Vagina (tissue), 2 donors: Measurements from ENCODE around the gene GRIK4.

Experiments used
- CTCF ChIP-seq, 3 experiments: fragments of 450-650 bp in 2 of 3; fragments of 200-600 bp in 1 of 3; sonication (generic) in 1 of 3; IDR thresholded peaks; one replicate each; pipeline ENCODE4 v1.5.1; 2017 to 2019; ENCODE audit warnings: antibody characterized with exemption in 3 of 3, mild to moderate bottlenecking in 2 of 3, moderate library complexity in 2 of 3
- POLR2A ChIP-seq, 2 donors: fragments of 450-650 bp; IDR thresholded peaks; one replicate each; pipeline ENCODE4 v1.6.1; 2017; ENCODE audit warnings: antibody characterized with exemption in 2 of 2, mild to moderate bottlenecking in 2 of 2, moderate library complexity in 2 of 2
- POLR2AphosphoS5 ChIP-seq, 2 donors: sonication (generic); formaldehyde crosslinking; IDR thresholded peaks; one replicate each; pipeline ENCODE4 v1.9.0; 2017; ENCODE audit warnings: antibody characterized with exemption in 2 of 2, mild to moderate bottlenecking in 2 of 2, low read depth in 1 of 2; ENCODE audit not compliant: insufficient read depth in 1 of 2

GRCh38 chr11:120695426-120695825 lies 183.9 kb downstream of the GRIK4 start:
- TF ChIP-seq POLR2AphosphoS5 (IDR thresholded peaks at IDR 0.05; ENCODE audit: insufficient read depth in 1 of 2, low read depth in 1 of 2): no peak
- no peak for TF ChIP-seq CTCF (IDR thresholded peaks at IDR 0.05)
- no peak for TF ChIP-seq POLR2A (IDR thresholded peaks at IDR 0.05)
